Vagina (tissue), 2 donors: ENCODE measurements around the gene EBNA1BP2.

Source experiments
- POLR2A ChIP-seq, 2 donors: fragments of 450-650 bp; IDR thresholded peaks; one replicate each; pipeline ENCODE4 v1.6.1; 2017; ENCODE audit warnings: antibody characterized with exemption in 2 of 2, mild to moderate bottlenecking in 2 of 2, moderate library complexity in 2 of 2
- POLR2AphosphoS5 ChIP-seq, 2 donors: sonication (generic); formaldehyde crosslinking; IDR thresholded peaks; one replicate each; pipeline ENCODE4 v1.9.0; 2017; ENCODE audit warnings: antibody characterized with exemption in 2 of 2, mild to moderate bottlenecking in 2 of 2, low read depth in 1 of 2; ENCODE audit not compliant: insufficient read depth in 1 of 2
- TF ChIP-seq, protein P1 (sequence below), 3 experiments: fragments of 450-650 bp in 2 of 3; fragments of 200-600 bp in 1 of 3; sonication (generic) in 1 of 3; IDR thresholded peaks; one replicate each; pipeline ENCODE4 v1.5.1; 2017 to 2019; ENCODE audit warnings: antibody characterized with exemption in 3 of 3, mild to moderate bottlenecking in 2 of 3, moderate library complexity in 2 of 3

DNA sequence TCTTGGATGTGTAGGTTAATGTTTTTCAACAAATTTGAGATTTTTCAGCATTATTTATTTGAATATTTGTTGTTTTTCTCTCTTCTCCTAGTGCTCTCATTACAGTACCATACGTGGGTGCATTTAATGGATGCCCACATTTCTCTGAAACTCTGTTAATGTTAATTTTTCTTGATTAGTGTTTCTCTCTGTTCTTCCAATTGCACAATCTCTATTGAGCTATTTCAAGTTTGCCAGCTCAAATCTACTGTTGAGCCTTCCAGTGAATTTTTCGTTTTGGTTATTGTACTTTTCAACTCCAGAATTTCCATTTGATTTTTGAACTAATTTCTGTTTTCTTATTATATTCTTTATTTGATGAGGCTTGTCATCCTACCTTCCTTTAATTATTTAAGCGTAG is 31.8 kb upstream of the EBNA1BP2 start:
- TF ChIP-seq POLR2A (IDR thresholded peaks at IDR 0.05) (no peak), POLR2AphosphoS5 (IDR thresholded peaks at IDR 0.05; ENCODE audit: insufficient read depth in 1 of 2, low read depth in 1 of 2) (no peak)
- TF ChIP-seq, protein P1, sequence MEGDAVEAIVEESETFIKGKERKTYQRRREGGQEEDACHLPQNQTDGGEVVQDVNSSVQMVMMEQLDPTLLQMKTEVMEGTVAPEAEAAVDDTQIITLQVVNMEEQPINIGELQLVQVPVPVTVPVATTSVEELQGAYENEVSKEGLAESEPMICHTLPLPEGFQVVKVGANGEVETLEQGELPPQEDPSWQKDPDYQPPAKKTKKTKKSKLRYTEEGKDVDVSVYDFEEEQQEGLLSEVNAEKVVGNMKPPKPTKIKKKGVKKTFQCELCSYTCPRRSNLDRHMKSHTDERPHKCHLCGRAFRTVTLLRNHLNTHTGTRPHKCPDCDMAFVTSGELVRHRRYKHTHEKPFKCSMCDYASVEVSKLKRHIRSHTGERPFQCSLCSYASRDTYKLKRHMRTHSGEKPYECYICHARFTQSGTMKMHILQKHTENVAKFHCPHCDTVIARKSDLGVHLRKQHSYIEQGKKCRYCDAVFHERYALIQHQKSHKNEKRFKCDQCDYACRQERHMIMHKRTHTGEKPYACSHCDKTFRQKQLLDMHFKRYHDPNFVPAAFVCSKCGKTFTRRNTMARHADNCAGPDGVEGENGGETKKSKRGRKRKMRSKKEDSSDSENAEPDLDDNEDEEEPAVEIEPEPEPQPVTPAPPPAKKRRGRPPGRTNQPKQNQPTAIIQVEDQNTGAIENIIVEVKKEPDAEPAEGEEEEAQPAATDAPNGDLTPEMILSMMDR (IDR thresholded peaks at IDR 0.05) = no peak
